ENCODE measurements around the gene SLC4A1.

SLC4A1 gene

DNA sequence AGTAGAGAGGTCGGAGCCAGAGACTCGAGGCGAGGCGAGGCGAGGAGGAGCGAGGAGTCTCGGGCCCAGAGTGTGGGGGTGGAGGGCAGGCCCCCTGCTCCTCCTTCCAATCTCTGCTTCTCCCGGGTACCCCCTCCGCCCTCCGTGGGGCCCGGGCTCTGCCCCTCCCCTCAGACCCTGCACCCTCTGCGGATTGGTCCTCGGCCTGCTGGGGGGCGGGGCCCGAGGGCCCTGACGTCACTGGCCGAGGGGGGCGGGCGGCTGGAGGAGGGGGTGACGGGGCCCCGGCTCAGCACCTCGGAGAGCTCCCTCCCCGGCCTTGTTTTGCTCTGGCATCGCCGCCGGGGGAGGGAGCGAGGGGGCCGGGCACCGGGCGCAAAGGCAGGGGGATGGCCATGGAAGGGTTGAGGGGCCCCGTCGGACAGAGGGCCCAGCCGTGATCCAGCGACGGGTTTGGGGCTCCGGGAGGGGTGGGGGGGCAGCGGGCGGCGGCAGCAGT lies 40.4 kb upstream of the SLC4A1 start, which contains the start of gene RUNDC3A:
Gene RUNDC3A, plus strand, starts transcription at position 282 of the 499 bp plus-strand sequence. CDS start 232 bp downstream, outside the sequence.
- TF ChIP-seq, protein P1, sequence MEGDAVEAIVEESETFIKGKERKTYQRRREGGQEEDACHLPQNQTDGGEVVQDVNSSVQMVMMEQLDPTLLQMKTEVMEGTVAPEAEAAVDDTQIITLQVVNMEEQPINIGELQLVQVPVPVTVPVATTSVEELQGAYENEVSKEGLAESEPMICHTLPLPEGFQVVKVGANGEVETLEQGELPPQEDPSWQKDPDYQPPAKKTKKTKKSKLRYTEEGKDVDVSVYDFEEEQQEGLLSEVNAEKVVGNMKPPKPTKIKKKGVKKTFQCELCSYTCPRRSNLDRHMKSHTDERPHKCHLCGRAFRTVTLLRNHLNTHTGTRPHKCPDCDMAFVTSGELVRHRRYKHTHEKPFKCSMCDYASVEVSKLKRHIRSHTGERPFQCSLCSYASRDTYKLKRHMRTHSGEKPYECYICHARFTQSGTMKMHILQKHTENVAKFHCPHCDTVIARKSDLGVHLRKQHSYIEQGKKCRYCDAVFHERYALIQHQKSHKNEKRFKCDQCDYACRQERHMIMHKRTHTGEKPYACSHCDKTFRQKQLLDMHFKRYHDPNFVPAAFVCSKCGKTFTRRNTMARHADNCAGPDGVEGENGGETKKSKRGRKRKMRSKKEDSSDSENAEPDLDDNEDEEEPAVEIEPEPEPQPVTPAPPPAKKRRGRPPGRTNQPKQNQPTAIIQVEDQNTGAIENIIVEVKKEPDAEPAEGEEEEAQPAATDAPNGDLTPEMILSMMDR (IDR thresholded peaks at IDR 0.05; ENCODE audit: low read length, missing control alignments), result no peak
- DNase-seq (ENCODE audit: low read depth), result peak; percentile 77
- H3K4me3 ChIP-seq (replicated peaks; ENCODE audit: low read depth, low read length), result peak within 1 kb of the TSS; percentile 51

DNA sequence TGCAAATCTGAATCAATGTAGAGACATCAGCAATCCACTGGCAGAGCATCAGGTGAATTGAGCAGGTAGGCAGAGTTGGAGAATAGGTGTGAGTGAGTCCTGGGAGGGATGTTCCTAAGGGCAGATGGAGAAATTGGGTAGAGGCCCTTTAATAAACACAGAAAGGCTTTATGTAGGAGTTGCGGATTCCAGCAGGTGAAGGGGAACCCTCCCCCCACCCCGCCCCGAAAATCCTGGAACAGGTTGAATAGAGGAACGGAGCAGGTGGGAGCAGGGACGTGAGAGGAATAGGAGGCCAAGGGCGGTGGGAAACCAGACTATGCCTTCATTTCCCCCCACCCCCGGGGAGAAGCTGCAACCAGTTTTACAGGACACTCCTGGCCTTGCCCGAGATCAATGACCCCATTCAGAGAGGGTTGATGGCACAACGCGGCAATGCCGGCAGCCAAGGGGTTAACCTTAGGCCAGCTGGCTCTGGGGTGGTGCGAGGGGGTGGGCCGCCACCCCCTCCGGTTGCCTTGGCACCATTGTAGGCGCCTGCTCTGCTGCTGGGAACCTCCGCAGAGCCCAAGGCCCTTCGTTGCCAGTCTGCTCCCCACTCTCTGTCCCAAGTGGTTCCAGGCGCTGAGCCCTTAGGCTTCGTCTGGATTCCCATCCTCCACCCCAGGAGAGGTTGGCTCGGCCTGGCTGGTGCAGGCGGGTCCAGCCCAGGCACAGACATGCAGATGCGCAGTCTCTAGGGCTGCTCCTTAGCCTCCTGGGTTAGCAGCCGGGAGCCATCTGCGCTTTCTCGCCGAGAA lies 39.7 kb upstream of the SLC4A1 start:
- H3K4me3 ChIP-seq (replicated peaks; ENCODE audit: low read depth, low read length), result no peak overlapping the region
- peak; percentile 46 for DNase-seq (ENCODE audit: low read depth)

DNA sequence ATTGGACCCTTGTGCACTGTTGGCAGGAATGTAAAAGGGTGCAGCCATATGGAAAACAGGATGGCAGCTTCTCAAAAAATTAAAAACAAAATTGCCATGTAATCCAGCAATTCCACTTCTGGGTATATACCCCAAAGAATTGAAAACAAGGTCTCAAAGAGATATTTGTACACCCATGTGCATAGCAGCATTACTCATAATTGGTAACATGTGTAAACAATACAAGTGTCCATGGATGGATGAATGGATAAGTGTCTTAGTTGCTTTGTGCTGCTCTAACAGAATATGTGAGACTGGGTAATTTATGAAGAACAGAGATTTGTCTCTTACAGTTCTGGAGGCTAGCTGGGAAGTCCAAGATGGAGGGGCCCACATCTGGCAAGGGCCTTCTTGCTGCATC lies 36.7 kb upstream of the SLC4A1 start:
- no peak for DNase-seq (ENCODE audit: low read depth)
- TF ChIP-seq, protein P1 (IDR thresholded peaks at IDR 0.05; ENCODE audit: low read length, missing control alignments), result no peak
- H3K4me3 ChIP-seq (replicated peaks; ENCODE audit: low read depth, low read length), result no peak overlapping the region

More for the DNA sequence above, 39.7 kb upstream of the SLC4A1 start:
- TF ChIP-seq, protein P1 (IDR thresholded peaks at IDR 0.05; ENCODE audit: low read length, missing control alignments), result no peak

DNA sequence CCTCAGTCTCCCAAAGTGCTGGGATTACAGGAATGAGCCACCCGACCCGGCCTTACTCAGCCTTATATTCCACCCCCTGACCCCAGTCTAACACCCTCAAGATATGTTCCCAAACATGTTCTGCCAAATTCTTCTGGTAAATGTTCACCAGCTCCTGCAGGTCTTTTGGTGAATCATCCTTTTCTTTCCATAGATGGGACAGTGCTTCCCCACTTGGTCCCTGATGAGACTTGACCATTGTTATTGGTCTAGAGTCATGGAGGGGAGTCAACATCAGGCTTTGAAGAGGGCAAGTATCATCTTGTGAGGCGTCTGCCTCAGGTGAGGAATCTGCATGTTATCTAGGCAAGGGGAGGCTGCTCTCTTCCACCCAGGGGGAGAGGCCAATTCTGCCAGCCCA lies 30.0 kb upstream of the SLC4A1 start:
- no peak overlapping the region for H3K4me3 ChIP-seq (replicated peaks; ENCODE audit: low read depth, low read length)
- no peak for DNase-seq (ENCODE audit: low read depth)
- TF ChIP-seq, protein P1 (IDR thresholded peaks at IDR 0.05; ENCODE audit: low read length, missing control alignments), result no peak

DNA sequence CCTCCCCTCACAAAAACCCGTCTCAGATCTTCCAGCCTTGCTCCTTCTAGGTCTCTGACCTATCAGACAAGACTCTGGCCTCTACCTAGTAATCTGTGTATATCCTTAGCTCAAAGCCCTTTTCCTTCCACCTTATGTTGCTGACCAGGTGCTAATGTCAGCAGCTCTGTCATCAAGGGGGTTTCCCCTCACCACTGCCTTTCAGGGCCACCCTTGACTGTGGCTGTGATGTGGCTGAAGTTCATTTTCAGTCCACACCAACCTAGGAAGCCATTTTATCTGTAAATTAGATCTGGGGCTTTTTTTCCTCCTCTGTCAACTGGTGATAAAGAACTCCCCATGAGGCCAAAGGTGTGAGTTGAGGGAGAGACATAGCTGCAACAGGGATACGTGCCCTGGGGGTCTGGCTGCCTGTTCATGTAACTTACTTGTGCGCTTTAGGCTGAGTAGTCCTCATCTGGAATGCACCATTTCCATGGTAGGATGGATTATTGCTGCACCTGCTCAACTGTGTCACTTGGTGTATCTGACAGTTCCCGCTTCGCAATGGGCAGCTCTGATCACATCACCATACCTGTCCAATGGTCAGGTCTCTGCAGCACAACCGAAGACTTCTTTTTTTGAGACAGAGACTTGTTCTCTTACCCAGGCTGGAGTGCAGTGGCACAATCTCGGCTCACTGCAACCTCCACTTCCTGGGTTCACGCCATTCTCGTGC lies 25.7 kb upstream of the SLC4A1 start:
- DNase-seq (ENCODE audit: low read depth), result no peak
- H3K4me3 ChIP-seq (replicated peaks; ENCODE audit: low read depth, low read length), result no peak overlapping the region
- TF ChIP-seq, protein P1 (IDR thresholded peaks at IDR 0.05; ENCODE audit: low read length, missing control alignments), result no peak

DNA sequence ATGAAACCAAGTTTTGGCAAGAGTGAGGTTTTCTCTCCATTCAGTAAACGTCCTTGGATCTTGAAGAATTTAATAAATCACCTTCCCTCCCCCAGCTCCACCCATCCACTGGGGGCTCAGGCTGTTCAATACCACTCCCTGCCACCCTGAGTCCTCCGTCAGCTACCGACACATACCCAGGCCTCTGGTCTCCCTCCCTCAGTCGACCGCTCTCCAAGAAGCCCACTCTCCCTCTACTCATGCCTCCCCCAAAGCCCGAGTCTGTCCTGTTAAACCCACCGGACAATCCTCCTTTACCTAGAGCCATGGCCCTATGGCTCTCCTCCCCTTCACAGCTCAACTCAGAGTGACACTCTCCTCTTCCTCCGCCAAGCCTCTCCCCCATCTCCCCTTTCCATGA lies 19.7 kb upstream of the SLC4A1 start:
- H3K4me3 ChIP-seq (replicated peaks; ENCODE audit: low read depth, low read length), result no peak overlapping the region
- TF ChIP-seq, protein P1 (IDR thresholded peaks at IDR 0.05; ENCODE audit: low read length, missing control alignments), result no peak
- no peak for DNase-seq (ENCODE audit: low read depth)
